NCI-H1694 (cell line): ENCODE results near the gene TMEM11.

Experiments
- DNase-seq: peaks from one replicate; lab custom pipeline; 2025; lab: John Stamatoyannopoulos, UW

The TMEM11 gene

DNA sequence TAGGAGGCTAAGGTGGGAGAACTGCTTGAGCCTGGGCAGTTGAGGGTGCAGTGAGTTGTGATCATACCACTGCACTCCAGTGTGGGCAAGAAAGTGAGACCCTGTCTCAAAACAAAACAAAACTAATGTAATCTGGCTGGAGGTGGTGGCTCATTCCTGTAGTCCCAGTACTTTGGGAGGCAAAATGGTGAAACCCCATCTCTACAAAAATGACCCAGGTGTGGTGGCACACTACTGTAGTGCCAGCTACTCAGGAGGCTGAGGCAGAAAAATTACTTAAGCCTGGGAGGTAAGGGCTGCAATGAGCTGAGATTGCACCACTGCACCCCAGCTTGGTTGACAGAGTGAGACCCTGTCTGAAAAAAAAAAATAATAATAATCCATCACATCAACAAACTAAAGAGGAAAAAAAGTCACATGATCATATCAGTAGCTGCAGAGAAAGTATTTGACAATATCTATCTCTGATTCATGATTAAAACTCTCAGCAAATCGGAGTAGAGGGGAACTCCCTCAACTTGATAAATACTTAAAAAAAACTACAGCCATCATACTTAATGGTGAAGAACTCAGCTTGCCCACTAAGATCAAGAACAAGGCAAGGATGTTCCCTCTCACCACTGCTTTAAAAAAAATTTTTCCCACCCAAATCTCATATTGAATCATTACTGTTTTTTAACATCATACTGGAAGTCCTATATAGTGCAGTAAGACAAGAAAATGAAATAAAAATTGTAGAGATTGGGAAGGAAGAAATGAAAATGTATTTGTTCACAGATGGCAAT, 56.2 kb downstream of the TMEM11 start:
- DNase-seq: no peak

DNA sequence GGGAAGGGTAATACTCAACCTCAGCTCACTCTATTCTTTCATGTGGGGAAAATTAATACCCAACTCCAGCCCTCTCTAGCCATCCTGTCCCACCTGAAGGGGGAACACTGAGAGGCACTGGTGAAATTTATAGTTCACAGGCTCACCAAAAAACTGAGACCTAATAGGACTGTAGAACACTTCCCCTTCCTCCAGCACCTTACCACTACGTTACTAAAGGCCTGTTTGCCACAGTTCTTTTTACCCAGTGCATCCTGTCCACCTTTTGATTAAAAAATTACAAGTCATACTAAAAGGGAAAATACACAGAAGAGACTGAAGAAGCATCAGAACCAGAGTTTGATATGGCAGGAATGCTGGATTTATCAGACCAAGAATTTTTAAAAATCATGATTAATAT, 61.2 kb downstream of the TMEM11 start:
- no peak for DNase-seq

DNA sequence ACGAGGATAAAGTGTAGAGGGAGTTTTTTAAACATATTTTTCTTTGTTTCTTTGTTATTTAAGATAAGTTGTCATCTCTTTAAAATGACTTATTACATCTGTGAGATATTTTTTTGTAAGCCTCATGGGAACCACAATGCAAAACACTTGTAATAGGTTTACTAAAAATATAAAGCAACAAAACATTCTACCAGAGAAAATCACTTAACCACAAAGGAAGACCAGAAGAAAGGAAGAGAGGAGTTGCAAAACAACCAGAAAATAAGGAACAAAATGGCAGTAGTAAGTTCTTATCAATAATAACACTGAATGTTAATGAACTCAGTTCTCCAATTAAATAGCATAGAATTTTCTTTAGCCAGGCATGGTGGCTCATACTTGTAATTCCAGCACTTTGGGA, 64.3 kb downstream of the TMEM11 start:
- DNase-seq: no peak
